Esophagus muscularis mucosa (tissue), 4 donors: ENCODE data around the gene NDUFS3. TPM values are rescaled to one million over a fixed set of nuclear protein-coding genes. Genes with fewer than 3 reads are reported as not detected.
A peak's percentile ranks its signal among the peaks of the same experiment; 100 is the strongest.

Experiments
- DNase-seq: peaks from one replicate; pipeline ENCODE4 v3.0.0-alpha.2; 2017; ENCODE audit errors: extremely low spot score
- H3K27ac ChIP-seq, 4 donors: fragments of 200-600 bp; sonication (generic); replicated peaks in 1 of 4; 1 replicate in 3 of 4; 2 replicates in 1 of 4; pipeline ENCODE4 v1.5.1; 2016 to 2019; ENCODE audit warnings: mild to moderate bottlenecking in 1 of 4
- H3K27me3 ChIP-seq, 4 donors: fragments of 200-600 bp; sonication (generic); one replicate each; pipeline versions ENCODE4 v1.5.1 to v1.6.0; 2016 to 2019
- H3K36me3 ChIP-seq, 4 donors: fragments of 200-600 bp; sonication (generic); one replicate each; pipeline ENCODE4 v1.5.1; 2016 to 2019
- H3K4me1 ChIP-seq, 4 donors: fragments of 200-600 bp; sonication (generic); one replicate each; pipeline ENCODE4 v1.5.1; 2016 to 2019
- H3K4me3 ChIP-seq, 4 donors: fragments of 200-600 bp; sonication (generic); 1 replicate in 2 of 4; 2 replicates in 2 of 4; pipeline ENCODE4 v1.5.1; 2016 to 2019; ENCODE audit warnings: mild to moderate bottlenecking in 4 of 4, moderate library complexity in 1 of 4
- H3K9me3 ChIP-seq, 4 donors: fragments of 200-600 bp; sonication (generic); 1 replicate in 3 of 4; 2 replicates in 1 of 4; pipeline ENCODE4 v1.5.1; 2016 to 2019
- CTCF ChIP-seq, 3 experiments: fragments of 200-600 bp in 2 of 3; fragments of 450-650 bp in 1 of 3; sonication (generic) in 2 of 3; IDR thresholded peaks; one replicate each; pipeline ENCODE4 v1.5.1; 2017 to 2019; ENCODE audit warnings: antibody characterized with exemption in 3 of 3, mild to moderate bottlenecking in 2 of 3, moderate library complexity in 1 of 3
- EP300 ChIP-seq: sonication (generic); formaldehyde crosslinking; IDR thresholded peaks from one replicate; pipeline ENCODE4 v1.6.1; 2017; ENCODE audit warnings: antibody characterized with exemption
- POLR2A ChIP-seq: fragments of 450-650 bp; IDR thresholded peaks from one replicate; pipeline ENCODE4 v1.6.1; 2017; ENCODE audit warnings: antibody characterized with exemption, moderate library complexity, mild to moderate bottlenecking, low read depth
- POLR2AphosphoS5 ChIP-seq, 2 donors: sonication (generic); formaldehyde crosslinking; IDR thresholded peaks; one replicate each; pipeline ENCODE4 v1.6.1; 2017; ENCODE audit warnings: antibody characterized with exemption in 2 of 2
- WGBS: methylation state at CpG from one replicate; pipeline ENCODE4 v1.1.5; 2018; 5-methylcytosine and 5-hydroxymethylcytosine counted together
- intact Hi-C: fragments of 100-400 bp; cut with DNase I; formaldehyde crosslinking; loops from one replicate; pipeline ENCODE4 v1.15.1; 2023
- total RNA-seq, 4 donors: library from RNA; depleted of rRNA; stranded (reverse); fragments of >200 nt; gene quantifications; one replicate each; pipeline versions ENCODE4 v1.1.0 to v1.2.1, GENCODE V29; 2016

The NDUFS3 gene
- total RNA-seq, 4 donors from 2014 or later = 53.5 to 76.7 (median 72.0) TPM

- DNase-seq = no peak
- intact Hi-C loops = no loop called here
- peaks cover 62 to 99% (median 95%) of the 10 kb centered on the region in 4 donors for H3K4me1 ChIP-seq
- H3K27ac ChIP-seq = peak overlapping the region; percentile 50 to 75 (median 64)
- peaks cover 0 to 12% (median 0%) of the 10 kb centered on the region in 4 donors for H3K36me3 ChIP-seq
- TF ChIP-seq POLR2A (no peak), EP300 (no peak), POLR2AphosphoS5 (IDR thresholded peaks at IDR 0.05) (no peak), CTCF (IDR thresholded peaks at IDR 0.05) (no peak)
- no peak overlapping the region for H3K4me3 ChIP-seq
- WGBS = 66% methylated on average over 2 of the region's 2 CpGs
- no peaks in the 10 kb centered on the region for H3K27me3 ChIP-seq
- H3K9me3 ChIP-seq = no peaks in the 10 kb centered on the region
Measured at GRCh38 chr11:47533690-47534151, 45.2 kb upstream of the NDUFS3 start.

GRCh38 chr11:47534704-47535251, 44.1 kb upstream of the NDUFS3 start:
- WGBS = 80% methylated on average over 4 of the region's 4 CpGs
- TF ChIP-seq EP300 = no peak
- no peak for TF ChIP-seq CTCF (IDR thresholded peaks at IDR 0.05)
- TF ChIP-seq POLR2A = no peak
- no peak for TF ChIP-seq POLR2AphosphoS5 (IDR thresholded peaks at IDR 0.05)

GRCh38 chr11:47536915-47537314, 42.0 kb upstream of the NDUFS3 start:
- Histone ChIP-seq H3K9me3 (no peaks in the 10 kb centered on the region), H3K4me3 (no peak overlapping the region), H3K27ac (peak overlapping the region in 1 of 4 donors; percentile 39), H3K27me3 (no peaks in the 10 kb centered on the region), H3K36me3 (peaks cover 0 to 5% (median 0%) of the 10 kb centered on the region in 4 donors), H3K4me1 (peaks cover 74 to 97% (median 92%) of the 10 kb centered on the region in 4 donors)
- DNase-seq = no peak
- intact Hi-C loops = no loop called here
- 77% methylated on average over 3 of the region's 3 CpGs for WGBS
- TF ChIP-seq POLR2A (no peak), POLR2AphosphoS5 (IDR thresholded peaks at IDR 0.05) (no peak), CTCF (IDR thresholded peaks at IDR 0.05) (no peak), EP300 (no peak)

More at GRCh38 chr11:47534704-47535251, 44.1 kb upstream of the NDUFS3 start:
- H3K9me3 ChIP-seq = no peaks in the 10 kb centered on the region
- no peaks in the 10 kb centered on the region for H3K27me3 ChIP-seq
- intact Hi-C loops = no loop called here
- no peak overlapping the region for H3K4me3 ChIP-seq
- H3K4me1 ChIP-seq = peaks cover 73 to 100% (median 100%) of the 10 kb centered on the region in 4 donors
- H3K36me3 ChIP-seq = peaks cover 0 to 5% (median 0%) of the 10 kb centered on the region in 4 donors
- no peak for DNase-seq
- H3K27ac ChIP-seq = no peak overlapping the region

GRCh38 chr11:47538741-47539565, 39.9 kb upstream of the NDUFS3 start:
- peaks cover 0 to 5% (median 0%) of the 10 kb centered on the region in 4 donors for H3K36me3 ChIP-seq
- peaks cover 57 to 94% (median 89%) of the 10 kb centered on the region in 4 donors for H3K4me1 ChIP-seq
- no peak overlapping the region for H3K4me3 ChIP-seq
- H3K9me3 ChIP-seq = no peaks in the 10 kb centered on the region
- peak overlapping the region in 2 of 4 donors; percentile 43 to 49 for H3K27ac ChIP-seq
- 66% methylated on average over 10 of the region's 10 CpGs for WGBS
- TF ChIP-seq EP300 (no peak), POLR2A (no peak), CTCF (IDR thresholded peaks at IDR 0.05) (no peak), POLR2AphosphoS5 (IDR thresholded peaks at IDR 0.05) (no peak)
- intact Hi-C loops = no loop called here
- no peaks in the 10 kb centered on the region for H3K27me3 ChIP-seq
- no peak for DNase-seq
